ENCODE data around the gene NPHP4. TPM values are rescaled to one million over a fixed set of nuclear protein-coding genes. Genes with fewer than 3 reads are reported as not detected.

The NPHP4 gene
- polyA plus RNA-seq, 1 donor from 2014 or later = 0.71 TPM

DNA sequence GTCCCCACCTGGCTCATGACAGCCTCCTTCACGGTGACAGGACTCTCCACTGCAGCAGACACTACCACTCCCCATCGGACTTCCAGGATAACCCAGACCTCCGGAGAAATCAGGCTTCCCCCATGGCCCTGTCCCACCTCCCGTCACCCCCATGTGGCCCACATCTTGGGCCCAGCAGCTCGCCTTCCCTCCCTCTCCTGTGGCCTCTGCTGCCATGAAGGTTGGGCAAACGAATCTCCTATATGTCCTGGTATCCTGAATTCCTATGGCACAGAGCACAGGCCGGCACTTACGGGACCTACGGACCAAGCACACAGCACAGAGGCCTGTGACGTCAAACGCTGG lies 82.0 kb downstream of the NPHP4 start:
- Mint-ChIP-seq H3K27ac (no peak overlapping the region), H3K4me3 (no peak overlapping the region), H3K27me3 (no peaks in the 10 kb centered on the region), H3K36me3 (peaks cover 3% of the 10 kb centered on the region), H3K9me3 (no peaks in the 10 kb centered on the region), H3K4me1 (no peaks in the 10 kb centered on the region)

DNA sequence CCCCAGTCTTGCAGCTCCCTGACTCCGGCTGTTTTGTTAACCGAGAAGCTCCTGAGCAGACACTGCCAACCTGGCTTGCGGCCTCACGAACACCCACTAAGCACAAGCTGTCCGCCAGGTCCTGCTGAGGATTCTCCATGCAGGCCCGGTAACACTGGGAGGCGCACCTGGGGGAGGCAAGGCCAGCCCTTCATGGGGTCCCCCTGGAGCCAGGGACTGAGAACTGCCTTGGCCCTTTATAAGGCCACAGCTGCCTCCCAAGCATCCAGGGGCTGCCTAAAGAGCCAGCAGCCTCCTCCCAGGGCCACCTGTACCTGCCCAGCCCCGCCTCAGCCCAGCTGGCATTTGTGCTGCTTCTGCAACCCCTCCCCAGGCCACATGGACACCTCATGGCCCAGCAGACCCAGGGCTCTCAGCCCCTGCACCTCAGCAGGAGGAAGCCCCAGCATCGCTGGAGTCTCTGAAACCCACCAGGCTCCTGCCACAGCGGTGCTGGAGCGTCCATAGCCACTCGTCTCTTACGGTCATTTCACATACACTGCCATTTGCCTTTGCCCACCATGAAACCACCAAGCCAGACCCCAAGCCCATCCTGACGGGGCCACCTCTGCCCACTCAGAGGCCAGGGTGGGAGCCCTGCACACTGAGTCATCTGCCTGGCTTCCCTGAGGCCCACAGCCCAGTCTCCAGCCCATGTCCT lies 82.5 kb downstream of the NPHP4 start:
- no peaks in the 10 kb centered on the region for H3K9me3 Mint-ChIP-seq
- H3K27me3 Mint-ChIP-seq = no peaks in the 10 kb centered on the region
- peaks cover 3% of the 10 kb centered on the region for H3K36me3 Mint-ChIP-seq
- no peaks in the 10 kb centered on the region for H3K4me1 Mint-ChIP-seq
- H3K27ac Mint-ChIP-seq = no peak overlapping the region
- no peak overlapping the region for H3K4me3 Mint-ChIP-seq

- no peaks in the 10 kb centered on the region for H3K27me3 Mint-ChIP-seq
- H3K27ac Mint-ChIP-seq = no peak overlapping the region
- H3K4me1 Mint-ChIP-seq = no peaks in the 10 kb centered on the region
- no peaks in the 10 kb centered on the region for H3K9me3 Mint-ChIP-seq
- peaks cover 3% of the 10 kb centered on the region for H3K36me3 Mint-ChIP-seq
- no peak overlapping the region for H3K4me3 Mint-ChIP-seq
Observed at GRCh38 chr1:5908461-5909375, 83.5 kb downstream of the NPHP4 start.

- Mint-ChIP-seq H3K4me3 (no peak overlapping the region), H3K36me3 (peaks cover 3% of the 10 kb centered on the region), H3K27me3 (no peaks in the 10 kb centered on the region), H3K9me3 (no peaks in the 10 kb centered on the region), H3K27ac (no peak overlapping the region), H3K4me1 (no peaks in the 10 kb centered on the region)
Observed at GRCh38 chr1:5907966-5908365, 84.3 kb downstream of the NPHP4 start.

DNA sequence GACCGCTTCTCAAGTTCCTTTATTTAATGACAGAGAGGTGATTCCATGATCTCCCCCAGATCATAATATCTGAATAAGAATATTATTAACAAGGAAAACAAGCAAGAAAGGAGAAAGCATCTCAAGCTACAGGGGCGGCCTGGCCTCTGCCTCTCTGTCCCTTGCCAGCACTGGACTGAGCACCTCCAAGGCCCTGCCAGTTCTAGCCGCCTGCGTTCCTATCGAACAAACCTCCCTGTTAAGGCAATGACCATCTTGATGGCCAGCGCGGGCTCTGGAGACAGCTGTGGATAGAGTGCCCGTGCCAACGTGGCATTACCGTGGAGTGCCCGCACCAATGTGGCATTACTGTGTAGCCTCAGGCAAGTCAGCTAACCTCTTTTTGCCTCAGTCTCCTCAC lies 84.8 kb downstream of the NPHP4 start:
- H3K4me1 Mint-ChIP-seq = peaks cover 0 to 2% (median under 1%) of the 10 kb centered on the region in 3 donors
- H3K36me3 Mint-ChIP-seq = peaks cover 3% of the 10 kb centered on the region
- H3K9me3 Mint-ChIP-seq = no peaks in the 10 kb centered on the region
- H3K27me3 Mint-ChIP-seq = no peaks in the 10 kb centered on the region
- H3K4me3 Mint-ChIP-seq = no peak overlapping the region
- H3K27ac Mint-ChIP-seq = no peak overlapping the region

DNA sequence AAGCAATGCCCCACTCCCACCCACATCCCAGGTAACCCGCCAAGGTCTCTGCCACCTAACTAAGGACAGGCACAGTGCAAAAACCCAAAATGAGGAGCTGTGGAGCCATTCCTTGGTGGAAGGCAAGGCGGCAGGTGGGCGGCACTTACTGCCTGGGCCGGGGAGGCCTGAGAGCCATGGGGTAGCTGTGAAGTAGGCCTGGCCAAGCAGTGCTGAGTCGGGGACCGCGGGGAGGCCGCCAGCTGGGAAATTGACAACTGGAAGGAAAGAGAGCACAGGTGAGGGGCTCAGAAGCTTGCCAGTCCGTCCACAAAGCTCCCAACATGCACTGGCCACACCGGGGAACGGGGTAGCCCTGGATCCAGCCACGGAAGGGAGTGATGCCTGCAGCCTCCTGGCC lies 85.3 kb downstream of the NPHP4 start:
- H3K4me1 Mint-ChIP-seq = peaks cover 0 to 4% (median 4%) of the 10 kb centered on the region in 3 donors
- no peaks in the 10 kb centered on the region for H3K27me3 Mint-ChIP-seq
- H3K27ac Mint-ChIP-seq = no peak overlapping the region
- no peak overlapping the region for H3K4me3 Mint-ChIP-seq
- H3K9me3 Mint-ChIP-seq = no peaks in the 10 kb centered on the region
- peaks cover 3% of the 10 kb centered on the region for H3K36me3 Mint-ChIP-seq

DNA sequence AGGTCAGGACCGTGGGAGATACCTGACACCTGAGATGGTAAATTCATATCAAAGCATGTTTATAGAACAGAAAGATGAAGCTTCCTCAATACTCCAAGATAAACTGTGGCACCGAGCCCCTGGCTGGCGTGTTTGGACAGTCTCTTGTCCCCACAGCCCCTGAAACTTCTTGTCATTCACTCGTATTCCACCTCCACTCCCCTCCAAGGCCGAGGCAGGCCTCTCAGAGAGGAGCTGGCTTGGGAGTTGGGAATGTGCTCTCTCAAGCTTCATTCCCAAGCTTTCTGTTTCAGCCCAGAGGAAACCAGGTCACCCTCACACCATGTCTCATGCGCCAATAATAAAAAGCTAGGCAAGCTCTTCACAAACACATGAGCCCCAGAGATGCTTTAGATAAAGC lies 86.1 kb downstream of the NPHP4 start:
- Mint-ChIP-seq H3K27ac (no peak overlapping the region), H3K27me3 (no peaks in the 10 kb centered on the region), H3K9me3 (no peaks in the 10 kb centered on the region), H3K4me3 (no peak overlapping the region), H3K4me1 (peaks cover 0 to 4% (median 4%) of the 10 kb centered on the region in 3 donors), H3K36me3 (peaks cover 3% of the 10 kb centered on the region)

- Mint-ChIP-seq H3K36me3 (peaks cover 3% of the 10 kb centered on the region), H3K4me3 (no peak overlapping the region), H3K9me3 (no peaks in the 10 kb centered on the region)
Observed at GRCh38 chr1:5905436-5905835, 86.8 kb downstream of the NPHP4 start.

GRCh38 chr1:5904551-5904950 lies 87.7 kb downstream of the NPHP4 start:
- Mint-ChIP-seq H3K36me3 (peaks cover 4% of the 10 kb centered on the region), H3K4me3 (no peak overlapping the region), H3K27ac (peak overlapping the region in 1 of 3 donors; percentile 59), H3K9me3 (no peaks in the 10 kb centered on the region), H3K27me3 (no peaks in the 10 kb centered on the region), H3K4me1 (peaks cover 0 to 4% (median 4%) of the 10 kb centered on the region in 3 donors)

More at GRCh38 chr1:5905436-5905835, 86.8 kb downstream of the NPHP4 start:
- Mint-ChIP-seq H3K27me3 (no peaks in the 10 kb centered on the region), H3K27ac (no peak overlapping the region), H3K4me1 (peaks cover 0 to 4% (median 4%) of the 10 kb centered on the region in 3 donors)

DNA sequence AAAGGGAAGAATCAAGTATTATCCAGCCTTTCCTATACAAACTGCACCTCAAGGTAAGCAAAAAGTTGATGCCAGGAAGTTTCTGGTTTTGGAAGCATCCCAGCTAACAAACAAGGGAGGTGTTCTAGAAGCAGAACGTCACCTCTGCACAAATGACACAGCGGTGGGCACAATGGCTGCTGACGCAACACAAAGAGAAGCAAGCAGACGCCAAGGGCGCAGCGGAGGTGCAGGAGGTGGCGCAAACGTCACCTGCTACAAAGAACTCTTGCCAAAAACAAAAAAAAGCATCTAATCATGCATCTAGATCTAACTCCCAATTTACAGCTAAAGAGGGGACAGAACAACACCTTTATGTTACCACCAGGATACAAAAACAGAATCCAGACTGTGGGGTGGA lies 88.5 kb downstream of the NPHP4 start:
- Mint-ChIP-seq H3K4me1 (peaks cover 0 to 4% (median 4%) of the 10 kb centered on the region in 3 donors), H3K27ac (no peak overlapping the region), H3K36me3 (peaks cover 4% of the 10 kb centered on the region), H3K27me3 (no peaks in the 10 kb centered on the region), H3K4me3 (no peak overlapping the region), H3K9me3 (no peaks in the 10 kb centered on the region)

GRCh38 chr1:5903031-5903430 lies 89.2 kb downstream of the NPHP4 start:
- H3K4me1 Mint-ChIP-seq = peaks cover 0 to 4% (median 4%) of the 10 kb centered on the region in 3 donors
- H3K36me3 Mint-ChIP-seq = peaks cover 4% of the 10 kb centered on the region
- H3K27me3 Mint-ChIP-seq = no peaks in the 10 kb centered on the region
- H3K4me3 Mint-ChIP-seq = no peak overlapping the region
- no peaks in the 10 kb centered on the region for H3K9me3 Mint-ChIP-seq
- no peak overlapping the region for H3K27ac Mint-ChIP-seq

GRCh38 chr1:5901841-5902240 lies 90.4 kb downstream of the NPHP4 start:
- Mint-ChIP-seq H3K27me3 (no peaks in the 10 kb centered on the region), H3K4me1 (peaks cover 0 to 4% (median 4%) of the 10 kb centered on the region in 3 donors), H3K9me3 (no peaks in the 10 kb centered on the region), H3K27ac (no peak overlapping the region), H3K36me3 (peaks cover 4% of the 10 kb centered on the region), H3K4me3 (no peak overlapping the region)

DNA sequence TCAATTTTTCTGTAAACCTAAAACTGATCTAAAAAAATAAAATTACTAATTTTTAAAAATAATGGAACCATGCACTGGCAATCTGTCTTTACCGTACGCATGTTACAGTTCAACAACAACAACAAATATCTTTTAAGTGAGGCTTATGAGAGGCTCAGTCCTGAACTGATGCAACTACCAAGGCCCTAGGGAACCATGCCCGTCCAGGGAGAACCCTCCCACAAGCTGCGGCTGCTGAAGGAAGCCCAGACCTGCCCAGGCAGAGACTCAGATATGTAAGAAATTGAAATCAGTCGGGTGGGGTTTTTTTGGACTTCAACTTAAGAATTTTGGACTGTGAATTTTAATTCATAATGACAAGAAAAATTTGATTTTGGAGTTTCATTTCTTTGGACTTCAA lies 91.1 kb downstream of the NPHP4 start:
- Mint-ChIP-seq H3K27ac (no peak overlapping the region), H3K36me3 (peaks cover 4% of the 10 kb centered on the region), H3K4me1 (peaks cover 0 to 4% (median 4%) of the 10 kb centered on the region in 3 donors), H3K9me3 (no peaks in the 10 kb centered on the region), H3K4me3 (no peak overlapping the region), H3K27me3 (no peaks in the 10 kb centered on the region)

- Mint-ChIP-seq H3K27ac (no peak overlapping the region), H3K4me3 (no peak overlapping the region), H3K27me3 (no peaks in the 10 kb centered on the region), H3K36me3 (peaks cover 10% of the 10 kb centered on the region), H3K4me1 (peaks cover 0 to 4% (median 4%) of the 10 kb centered on the region in 3 donors), H3K9me3 (peaks cover 0 to 2% (median 0%) of the 10 kb centered on the region in 3 donors)
Observed at GRCh38 chr1:5898266-5898665, 94.0 kb downstream of the NPHP4 start.

Measured in IgD-negative memory B cell (primary cell).